ENCODE measurements around the gene RHOT2. TPM values are rescaled to one million over a fixed set of nuclear protein-coding genes. Genes with fewer than 3 reads are reported as not detected.

Gene RHOT2
- total RNA-seq, 2 experiments from 2014 or later = 110 TPM

DNA sequence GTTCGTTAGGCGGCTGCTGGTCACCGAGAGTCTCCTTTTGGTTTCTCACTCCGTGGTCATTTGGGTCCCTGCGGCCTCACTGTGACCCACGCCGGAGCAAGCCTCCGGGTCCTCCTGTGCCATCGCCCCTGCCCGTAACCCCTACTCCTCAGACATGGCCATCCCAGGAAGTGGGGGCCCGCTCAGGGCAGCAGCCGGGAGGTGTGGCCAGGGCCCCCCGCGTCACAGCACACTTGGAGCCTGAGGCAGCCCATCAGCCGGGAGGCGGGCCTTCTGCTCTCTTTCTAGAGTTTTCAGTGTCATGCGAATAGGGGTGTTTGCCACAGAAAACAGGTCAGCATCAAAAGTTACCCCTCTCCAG is 45.0 kb upstream of the RHOT2 start:
- no peaks in the 10 kb centered on the region for H3K27me3 Mint-ChIP-seq
- CTCF ChIA-PET = no interaction called here

DNA sequence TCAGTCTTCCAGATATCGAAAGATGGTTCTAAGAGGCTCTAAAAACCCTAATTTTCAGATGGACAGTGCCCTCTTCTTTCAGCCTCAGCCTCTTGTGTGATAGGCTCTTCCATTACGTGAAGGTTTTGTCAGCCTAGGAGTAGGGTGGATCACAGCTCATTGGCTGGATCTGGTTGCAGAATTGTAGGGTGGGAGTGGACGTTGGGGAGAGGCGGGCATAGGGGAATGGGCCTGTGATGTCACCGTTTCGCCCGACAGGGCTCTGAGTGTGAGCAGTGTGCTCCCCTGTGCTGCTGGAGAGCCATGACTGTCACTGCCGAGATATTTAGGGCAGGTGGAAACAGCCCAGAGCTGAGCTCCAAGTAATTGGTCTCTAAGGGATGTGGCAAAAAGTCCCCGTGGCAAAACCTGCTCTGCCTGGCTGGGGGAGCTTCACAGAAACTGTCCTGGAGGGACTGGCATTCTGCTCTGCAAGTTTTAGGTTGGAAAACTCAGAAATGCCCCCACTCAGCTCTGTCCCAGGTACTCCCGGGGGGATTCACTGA is 43.3 kb upstream of the RHOT2 start:
- no peak for DNase-seq
- no peaks in the 10 kb centered on the region for H3K27me3 Mint-ChIP-seq
- ATAC-seq = no peak
- H3K27ac Mint-ChIP-seq = no peak overlapping the region
- H3K9me3 Mint-ChIP-seq = no peaks in the 10 kb centered on the region
- POLR2A ChIA-PET = interaction anchor here (0.6 kb wide), 1 partner anchor 42 kb away, joined by 3 read pairs; no protein-coding TSS in a partner anchor
- TF ChIP-seq, protein P1, sequence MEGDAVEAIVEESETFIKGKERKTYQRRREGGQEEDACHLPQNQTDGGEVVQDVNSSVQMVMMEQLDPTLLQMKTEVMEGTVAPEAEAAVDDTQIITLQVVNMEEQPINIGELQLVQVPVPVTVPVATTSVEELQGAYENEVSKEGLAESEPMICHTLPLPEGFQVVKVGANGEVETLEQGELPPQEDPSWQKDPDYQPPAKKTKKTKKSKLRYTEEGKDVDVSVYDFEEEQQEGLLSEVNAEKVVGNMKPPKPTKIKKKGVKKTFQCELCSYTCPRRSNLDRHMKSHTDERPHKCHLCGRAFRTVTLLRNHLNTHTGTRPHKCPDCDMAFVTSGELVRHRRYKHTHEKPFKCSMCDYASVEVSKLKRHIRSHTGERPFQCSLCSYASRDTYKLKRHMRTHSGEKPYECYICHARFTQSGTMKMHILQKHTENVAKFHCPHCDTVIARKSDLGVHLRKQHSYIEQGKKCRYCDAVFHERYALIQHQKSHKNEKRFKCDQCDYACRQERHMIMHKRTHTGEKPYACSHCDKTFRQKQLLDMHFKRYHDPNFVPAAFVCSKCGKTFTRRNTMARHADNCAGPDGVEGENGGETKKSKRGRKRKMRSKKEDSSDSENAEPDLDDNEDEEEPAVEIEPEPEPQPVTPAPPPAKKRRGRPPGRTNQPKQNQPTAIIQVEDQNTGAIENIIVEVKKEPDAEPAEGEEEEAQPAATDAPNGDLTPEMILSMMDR (IDR thresholded peaks at IDR 0.05) = no peak
- H3K4me1 Mint-ChIP-seq (ENCODE audit: low read depth) = peaks cover 6% of the 10 kb centered on the region
- intact Hi-C loops (cut with micrococcal nuclease) = no loop called here
- H3K36me3 Mint-ChIP-seq (ENCODE audit: low read depth) = peaks cover 2% of the 10 kb centered on the region
- H3K4me3 Mint-ChIP-seq = no peak overlapping the region
- CTCF ChIA-PET = interaction anchor here (1.1 kb wide), 1 partner anchor 10 kb away, joined by 3 read pairs; no protein-coding TSS in a partner anchor

More for the DNA sequence above, 45.0 kb upstream of the RHOT2 start:
- H3K9me3 Mint-ChIP-seq = no peaks in the 10 kb centered on the region
- H3K4me1 Mint-ChIP-seq (ENCODE audit: low read depth) = peaks cover 6% of the 10 kb centered on the region
- ATAC-seq (no peak), DNase-seq (no peak)
- H3K4me3 Mint-ChIP-seq = no peak overlapping the region
- peaks cover 2% of the 10 kb centered on the region for H3K36me3 Mint-ChIP-seq (ENCODE audit: low read depth)
- H3K27ac Mint-ChIP-seq = no peak overlapping the region
- TF ChIP-seq, protein P1 (IDR thresholded peaks at IDR 0.05) = no peak
- POLR2A ChIA-PET = no interaction called here
- intact Hi-C loops (cut with micrococcal nuclease) = no loop called here

DNA sequence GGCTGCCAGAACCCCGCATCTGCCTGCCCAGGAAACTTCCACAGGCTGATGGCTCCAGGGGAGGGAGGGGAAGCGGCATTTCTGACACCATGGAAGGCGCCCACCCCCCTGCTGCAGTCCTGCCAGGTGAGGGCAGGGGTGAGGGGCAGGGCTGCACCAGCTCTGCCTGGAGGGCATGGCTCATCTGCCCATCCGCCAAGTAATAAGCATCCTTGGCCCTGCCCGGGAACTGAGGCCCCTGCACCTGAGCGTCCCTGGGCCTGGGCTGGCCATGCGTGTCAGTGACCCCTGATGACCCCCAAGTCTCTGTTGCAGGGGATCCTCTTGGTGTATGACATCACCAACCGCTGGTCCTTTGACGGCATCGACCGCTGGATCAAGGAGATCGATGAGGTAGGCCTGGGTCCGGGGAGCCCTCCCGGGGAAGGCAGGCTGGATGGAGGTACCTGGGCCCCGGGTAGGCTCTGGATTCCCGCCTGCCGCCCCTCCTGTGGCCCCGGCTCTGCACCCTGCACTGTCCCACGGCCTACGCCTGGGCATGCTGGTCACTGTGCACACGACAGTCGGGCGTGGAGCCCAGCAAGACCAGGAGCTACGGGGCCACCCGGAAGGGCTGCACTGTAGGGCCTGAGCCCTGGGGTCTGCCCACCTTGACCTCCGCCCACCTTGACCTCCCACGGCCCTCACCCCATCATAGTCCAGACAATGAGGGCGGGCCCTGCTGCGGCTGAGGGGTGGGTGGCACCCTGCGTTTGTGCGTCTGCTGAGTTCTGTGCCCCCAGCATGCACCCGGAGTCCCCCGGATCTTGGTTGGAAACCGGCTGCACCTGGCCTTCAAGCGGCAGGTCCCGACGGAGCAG is 42.6 kb upstream of the RHOT2 start:
- Mint-ChIP-seq H3K36me3 (ENCODE audit: low read depth) (peaks cover 2% of the 10 kb centered on the region), H3K27me3 (no peaks in the 10 kb centered on the region), H3K9me3 (no peaks in the 10 kb centered on the region), H3K4me1 (ENCODE audit: low read depth) (peaks cover 6% of the 10 kb centered on the region), H3K27ac (no peak overlapping the region), H3K4me3 (no peak overlapping the region)
- TF ChIP-seq, protein P1 (IDR thresholded peaks at IDR 0.05) = no peak
- CTCF ChIA-PET = interaction anchor here (1.1 kb wide), 1 partner anchor 9 kb away, joined by 3 read pairs; no protein-coding TSS in a partner anchor
- intact Hi-C loops (cut with micrococcal nuclease) = no loop called here
- DNase-seq = no peak
- POLR2A ChIA-PET = interaction anchor here (0.6 kb wide), 2 partner anchors 43 to 150 kb away, joined by 3 read pairs; no protein-coding TSS in a partner anchor
- ATAC-seq = no peak

DNA sequence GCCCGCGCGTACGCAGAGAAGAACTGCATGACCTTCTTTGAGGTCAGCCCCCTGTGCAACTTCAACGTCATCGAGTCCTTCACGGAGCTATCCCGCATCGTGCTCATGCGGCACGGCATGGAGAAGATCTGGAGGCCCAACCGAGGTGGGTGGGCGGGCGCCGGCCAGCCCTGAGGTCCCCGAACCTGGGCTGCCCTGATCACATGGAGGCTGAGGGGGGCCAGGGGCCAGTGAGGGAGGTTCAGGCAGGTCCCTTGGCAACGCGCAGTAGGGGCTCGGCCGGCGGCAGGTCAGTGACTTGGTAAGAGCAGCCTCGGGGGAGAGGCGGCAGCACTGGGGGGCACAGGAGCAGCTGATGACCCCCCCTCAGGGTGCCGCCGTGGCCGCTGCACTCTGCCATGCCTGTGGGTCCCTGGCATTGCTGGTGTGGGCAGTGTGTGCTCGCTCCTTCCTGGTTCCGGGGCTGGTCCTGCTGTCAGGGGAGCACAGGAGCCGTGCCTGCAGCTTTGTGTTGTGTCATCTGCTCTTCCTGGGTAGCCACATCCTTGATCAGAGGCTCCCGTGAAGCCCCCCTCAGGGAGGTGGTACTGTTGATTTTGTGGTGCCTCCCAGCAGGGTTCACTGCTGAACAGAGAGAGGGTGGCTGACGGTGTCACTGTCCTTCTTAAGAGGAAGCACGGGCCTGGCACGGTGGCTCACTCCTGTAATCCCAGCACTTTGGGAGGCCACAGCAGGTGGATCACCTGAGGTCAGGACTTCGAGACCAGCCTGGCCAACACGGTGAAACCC is 41.8 kb upstream of the RHOT2 start:
- CTCF ChIA-PET = no interaction called here
- Mint-ChIP-seq H3K27me3 (no peaks in the 10 kb centered on the region), H3K4me1 (ENCODE audit: low read depth) (peaks cover 6% of the 10 kb centered on the region), H3K36me3 (ENCODE audit: low read depth) (no peaks in the 10 kb centered on the region), H3K4me3 (no peak overlapping the region), H3K27ac (no peak overlapping the region), H3K9me3 (no peaks in the 10 kb centered on the region)
- POLR2A ChIA-PET = interaction anchor here (0.6 kb wide), 2 partner anchors 24 to 151 kb away, joined by 3 to 4 read pairs; no protein-coding TSS in a partner anchor
- TF ChIP-seq, protein P1 (IDR thresholded peaks at IDR 0.05) = no peak
- DNase-seq (no peak), ATAC-seq (no peak)
- intact Hi-C loops (cut with micrococcal nuclease) = no loop called here

All from activated CD8-positive, alpha-beta T cell treated with anti-CD3 and anti-CD28 coated beads for 36 hours (primary cell).